GM06990 (cell line): ENCODE results near the gene MYRF.

Experiments used
- DNase-seq: peaks from one replicate; pipeline ENCODE4 v3.0.0-alpha.2; 2011; ENCODE audit not compliant: insufficient read length; ENCODE audit errors: extremely low read depth
- H3K27me3 ChIP-seq: replicated peaks from 2 replicates; pipeline ENCODE4 v1.6.0; 2011; ENCODE audit warnings: low read length; ENCODE audit not compliant: control insufficient read depth, insufficient read depth
- H3K36me3 ChIP-seq: 2 replicates; pipeline ENCODE4 v1.5.1; 2011; ENCODE audit warnings: low read length; ENCODE audit not compliant: control insufficient read depth, insufficient read depth
- H3K4me3 ChIP-seq: replicated peaks from 2 replicates; pipeline ENCODE4 v1.5.1; 2011; ENCODE audit warnings: low read depth, mild to moderate bottlenecking, control low read depth, low read length
- CTCF ChIP-seq: IDR thresholded peaks from 2 replicates; pipeline ENCODE4 v1.5.1; 2011; ENCODE audit warnings: low read length, control low read depth, mild to moderate bottlenecking, inconsistent platforms; ENCODE audit not compliant: insufficient read depth, poor library complexity, severe bottlenecking

Gene MYRF

GRCh38 chr11:61720597-61720996 lies 31.8 kb upstream of the MYRF start:
- H3K36me3 ChIP-seq = no peaks in the 10 kb centered on the region
- no peak for TF ChIP-seq CTCF
- H3K4me3 ChIP-seq = no peak overlapping the region
- no peaks in the 10 kb centered on the region for H3K27me3 ChIP-seq
- no peak for DNase-seq

GRCh38 chr11:61724437-61724836 lies 28.0 kb upstream of the MYRF start:
- no peak overlapping the region for H3K4me3 ChIP-seq
- no peaks in the 10 kb centered on the region for H3K36me3 ChIP-seq
- no peak for DNase-seq
- no peaks in the 10 kb centered on the region for H3K27me3 ChIP-seq
- no peak for TF ChIP-seq CTCF

- Histone ChIP-seq H3K27me3 (no peaks in the 10 kb centered on the region; the same call in 1 of the 2 replicates), H3K4me3 (no peak overlapping the region), H3K36me3 (no peaks in the 10 kb centered on the region)
- TF ChIP-seq CTCF = no peak
- DNase-seq = no peak
These were observed 26.6 kb upstream of the MYRF start for GRCh38 chr11:61725781-61726231.

DNA sequence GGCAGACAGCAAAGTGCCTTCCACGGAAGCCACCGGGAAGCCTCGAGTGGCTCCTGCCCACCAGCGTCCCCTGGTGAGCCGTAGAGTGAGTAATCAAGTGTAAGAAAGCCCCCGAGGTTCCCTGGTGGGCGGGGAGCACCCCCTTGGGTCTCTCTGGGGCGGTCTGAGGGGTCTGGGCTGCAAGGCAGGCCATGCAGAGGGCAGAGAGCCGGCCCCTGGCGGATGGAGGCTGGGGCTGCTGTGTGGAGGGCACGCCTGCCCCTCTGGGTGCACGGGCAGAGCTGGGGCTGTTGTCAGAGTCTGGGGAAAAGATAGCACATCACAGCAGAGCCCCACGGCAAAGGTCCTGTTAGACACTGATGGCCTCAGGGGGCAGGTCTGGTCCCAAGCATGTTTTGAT lies 25.7 kb upstream of the MYRF start:
- Histone ChIP-seq H3K27me3 (no peaks in the 10 kb centered on the region; the same call in 1 of the 2 replicates), H3K4me3 (no peak overlapping the region), H3K36me3 (no peaks in the 10 kb centered on the region)
- TF ChIP-seq CTCF = no peak
- no peak for DNase-seq

- H3K4me3 ChIP-seq = no peak overlapping the region
- TF ChIP-seq CTCF = no peak
- no peak for DNase-seq
- no peaks in the 10 kb centered on the region for H3K36me3 ChIP-seq
- no peaks in the 10 kb centered on the region; the same call in 1 of the 2 replicates for H3K27me3 ChIP-seq
These were observed 25.0 kb upstream of the MYRF start for GRCh38 chr11:61727401-61727811.
